Activated naive CD4-positive, alpha-beta T cell treated with anti-CD3 and anti-CD28 coated beads, Interleukin-2, amount 10 ng/mL, durations not matched to agents 7 days and 5 days (primary cell): ENCODE data around the gene PDLIM4.

Source experiments
- CTCF ChIA-PET: fragments of 350-600 bp; sonication (Branson Sonifier 250); formaldehyde crosslinking; loops from one replicate; lab custom pipeline; 2021; ENCODE audit warnings: antibody characterized with exemption; lab: Charles Lee
- DNase-seq: peaks from one replicate; pipeline ENCODE4 v3.0.0-alpha.2; 2020
- H3K27ac Mint-ChIP-seq: one replicate; pipeline ENCODE4 v1.8.0; 2021; ENCODE audit warnings: mild to moderate bottlenecking, moderate library complexity, mixed read lengths
- H3K27me3 Mint-ChIP-seq: one replicate; pipeline ENCODE4 v1.8.0; 2021; ENCODE audit warnings: mild to moderate bottlenecking, mixed read lengths
- H3K36me3 Mint-ChIP-seq: one replicate; pipeline ENCODE4 v1.8.0; 2021; ENCODE audit warnings: mixed read lengths
- H3K4me1 Mint-ChIP-seq: one replicate; pipeline ENCODE4 v1.8.0; 2021; ENCODE audit warnings: mixed read lengths
- H3K4me3 Mint-ChIP-seq: one replicate; pipeline ENCODE4 v1.8.0; 2021; ENCODE audit warnings: mild to moderate bottlenecking, moderate library complexity, mixed read lengths
- H3K9me3 Mint-ChIP-seq: one replicate; pipeline ENCODE4 v1.8.0; 2021; ENCODE audit warnings: mixed read lengths

PDLIM4 gene

DNA sequence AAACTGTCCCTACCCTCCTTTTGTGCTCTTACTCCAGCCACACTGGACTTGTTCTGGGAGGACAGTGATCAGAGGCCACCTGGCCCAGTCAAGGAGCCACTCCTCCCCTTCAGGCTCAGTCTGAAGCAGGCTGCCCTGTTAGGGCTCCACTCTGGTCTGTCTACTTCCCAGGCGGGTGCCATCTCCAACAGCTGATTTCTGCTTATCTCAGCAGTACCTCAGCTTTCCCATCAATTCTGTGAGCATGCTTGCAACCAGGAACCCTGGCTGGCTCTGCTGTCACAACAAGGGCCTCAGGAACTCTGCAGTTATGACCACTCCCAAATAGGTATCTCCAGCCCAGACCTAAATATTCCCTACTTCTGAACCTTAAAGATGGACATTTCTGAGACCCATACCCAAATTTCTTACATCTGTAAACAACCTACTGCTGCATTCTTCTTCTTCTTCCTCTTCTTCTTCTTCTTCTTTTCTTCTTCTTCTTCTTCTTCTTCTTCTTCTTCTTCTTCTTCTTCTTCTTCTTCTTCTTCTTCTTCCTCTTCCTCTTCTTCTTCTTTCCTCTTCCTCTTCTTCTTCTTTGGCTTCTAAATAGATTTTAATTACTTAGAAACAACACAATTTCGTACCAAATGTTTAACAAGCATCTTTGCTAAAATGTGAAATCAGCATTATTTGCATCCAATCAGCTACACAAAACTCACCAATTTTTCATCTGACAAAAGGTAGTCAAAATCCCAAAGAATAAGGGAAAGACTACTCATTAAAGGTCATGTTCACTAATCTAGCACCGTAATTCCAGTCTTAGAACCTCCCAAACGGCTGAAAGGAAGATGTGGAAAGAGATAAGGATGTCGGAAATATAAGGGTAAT lies 23.1 kb downstream of the PDLIM4 start:
- peaks cover 24% of the 10 kb centered on the region for H3K27me3 Mint-ChIP-seq
- H3K4me3 Mint-ChIP-seq, result no peak overlapping the region
- peak; percentile 11 for DNase-seq
- H3K9me3 Mint-ChIP-seq, result no peaks in the 10 kb centered on the region
- CTCF ChIA-PET, result interaction anchor here (0.8 to 2.9 kb wide), 2 partner anchors 8 to 528 kb away, joined by 3 to 18 read pairs; no protein-coding TSS in a partner anchor
- H3K4me1 Mint-ChIP-seq, result no peaks in the 10 kb centered on the region
- H3K27ac Mint-ChIP-seq, result no peak overlapping the region
- no peaks in the 10 kb centered on the region for H3K36me3 Mint-ChIP-seq

DNA sequence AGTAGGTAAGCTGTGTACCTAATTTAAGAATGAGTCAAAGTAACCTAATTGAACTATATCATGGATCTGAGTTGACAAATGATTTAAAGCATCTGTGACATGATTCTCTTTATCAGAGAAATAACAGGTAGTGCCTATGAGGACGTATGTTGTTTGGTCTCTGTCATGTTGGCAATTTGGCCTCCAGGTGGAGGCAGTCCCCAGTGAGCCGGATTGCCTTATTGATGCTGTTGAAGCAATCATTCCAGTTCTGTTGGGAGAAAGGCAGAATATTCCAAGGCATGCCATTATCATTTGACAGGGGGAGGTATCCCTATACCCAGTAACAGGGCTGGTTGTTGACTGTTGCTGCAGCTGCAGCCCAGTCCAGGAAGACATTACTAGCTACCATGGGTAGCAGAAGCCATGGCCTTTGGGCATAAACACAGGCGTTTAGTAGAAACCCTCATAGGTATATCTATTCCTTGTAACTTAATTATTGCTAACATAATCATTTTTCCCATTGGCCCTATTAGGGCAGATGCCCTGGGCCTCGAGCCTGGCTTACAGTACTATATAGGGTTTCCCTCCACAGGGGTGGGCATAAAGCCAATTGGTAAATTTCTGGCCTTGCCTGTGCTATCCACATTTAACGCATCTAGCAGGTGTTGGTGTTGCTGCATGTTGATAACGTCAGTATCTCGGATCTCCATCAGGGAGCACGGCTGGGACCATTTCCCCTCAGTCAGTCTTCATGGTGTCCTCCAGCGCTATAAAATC lies 24.5 kb downstream of the PDLIM4 start:
- no peaks in the 10 kb centered on the region for H3K9me3 Mint-ChIP-seq
- no peak for DNase-seq
- no peak overlapping the region for H3K27ac Mint-ChIP-seq
- CTCF ChIA-PET, result interaction anchor here (2.9 kb wide), 1 partner anchor 10 kb away, joined by 18 read pairs; no protein-coding TSS in a partner anchor
- peaks cover 21% of the 10 kb centered on the region for H3K27me3 Mint-ChIP-seq
- no peaks in the 10 kb centered on the region for H3K36me3 Mint-ChIP-seq
- no peaks in the 10 kb centered on the region for H3K4me1 Mint-ChIP-seq
- no peak overlapping the region for H3K4me3 Mint-ChIP-seq

DNA sequence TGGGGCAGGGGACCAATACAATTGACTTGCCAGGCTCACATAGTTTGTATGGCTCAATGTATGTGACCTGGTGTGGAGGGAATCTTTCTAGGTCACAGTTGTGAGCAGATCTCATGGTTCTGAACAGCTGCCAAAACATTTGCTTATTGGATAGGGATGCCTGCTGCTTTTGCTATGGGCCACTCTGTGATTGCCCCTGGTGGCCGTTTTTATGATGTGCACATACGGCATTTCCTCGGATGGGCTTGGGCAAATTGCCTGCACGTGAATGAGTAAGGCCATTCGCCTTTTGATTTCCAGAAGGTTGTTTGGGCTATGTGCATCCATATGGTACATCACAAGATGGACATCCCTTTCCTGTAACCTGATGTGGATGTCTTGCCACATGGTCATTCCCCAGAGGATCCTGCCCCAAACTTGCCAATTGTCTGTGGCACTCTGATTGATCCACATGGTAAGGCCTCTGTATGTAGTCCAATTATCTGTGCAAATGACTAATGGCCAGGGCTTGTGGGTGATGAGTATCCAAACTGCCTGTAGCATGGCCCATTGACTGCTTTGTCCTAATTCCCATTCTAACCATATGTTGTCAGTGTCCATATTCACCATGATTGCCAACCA lies 26.0 kb downstream of the PDLIM4 start:
- no peak for DNase-seq
- H3K36me3 Mint-ChIP-seq, result no peaks in the 10 kb centered on the region
- no peak overlapping the region for H3K27ac Mint-ChIP-seq
- CTCF ChIA-PET, result interaction anchor here (1.0 kb wide), 1 partner anchor 13 kb away, joined by 3 read pairs; no protein-coding TSS in a partner anchor
- H3K4me1 Mint-ChIP-seq, result no peaks in the 10 kb centered on the region
- H3K4me3 Mint-ChIP-seq, result no peak overlapping the region
- peaks cover 32% of the 10 kb centered on the region for H3K27me3 Mint-ChIP-seq
- H3K9me3 Mint-ChIP-seq, result no peaks in the 10 kb centered on the region

DNA sequence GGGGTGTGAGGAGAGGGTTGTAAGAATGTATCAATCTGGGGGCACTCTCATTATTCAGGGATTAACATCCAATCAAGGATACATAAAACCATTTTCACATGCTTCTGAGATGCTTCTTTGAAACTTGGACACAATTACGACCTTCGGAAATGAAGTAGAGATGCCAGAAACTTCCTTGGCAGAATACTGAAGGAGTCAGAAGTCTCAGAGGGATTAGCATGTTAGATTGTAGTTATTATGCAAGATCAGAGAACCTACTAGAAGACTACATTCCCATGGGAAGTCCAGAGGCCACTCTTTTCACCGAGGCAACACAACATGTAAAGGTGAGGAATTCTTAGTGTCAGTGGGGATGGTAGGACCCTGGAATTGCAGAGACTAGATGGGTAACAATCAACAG lies 31.6 kb downstream of the PDLIM4 start:
- Mint-ChIP-seq H3K9me3 (no peaks in the 10 kb centered on the region), H3K4me3 (no peak overlapping the region), H3K27ac (no peak overlapping the region), H3K4me1 (no peaks in the 10 kb centered on the region), H3K27me3 (peaks cover 50% of the 10 kb centered on the region), H3K36me3 (no peaks in the 10 kb centered on the region)
- CTCF ChIA-PET, result no interaction called here
- no peak for DNase-seq

DNA sequence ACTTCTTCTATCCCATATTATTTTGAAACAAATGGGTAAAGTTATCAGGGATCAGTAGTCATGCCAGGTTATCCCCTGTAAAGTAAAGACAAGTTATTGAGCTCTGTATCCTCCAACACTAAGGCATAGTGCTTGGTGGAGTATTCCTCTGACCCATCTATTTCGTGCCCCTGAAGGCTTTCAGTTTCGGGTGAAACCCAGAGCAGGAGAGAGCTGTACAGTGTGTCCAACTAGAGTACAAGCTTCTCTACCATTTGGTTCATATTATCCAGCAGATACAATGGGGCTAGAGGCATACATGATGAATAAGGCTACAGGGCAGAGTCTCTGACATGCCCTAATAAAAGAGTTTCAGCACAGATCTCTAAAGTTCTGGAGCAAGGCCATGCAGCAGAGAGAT lies 33.5 kb downstream of the PDLIM4 start:
- H3K4me1 Mint-ChIP-seq, result peaks cover 16% of the 10 kb centered on the region
- H3K27me3 Mint-ChIP-seq, result peaks cover 62% of the 10 kb centered on the region
- H3K36me3 Mint-ChIP-seq, result no peaks in the 10 kb centered on the region
- CTCF ChIA-PET, result interaction anchor here (1.5 to 2.6 kb wide), 2 partner anchors 18 to 79 kb away, joined by 3 to 12 read pairs; partner anchors contain the start of gene SLC22A5
- no peak overlapping the region for H3K27ac Mint-ChIP-seq
- H3K4me3 Mint-ChIP-seq, result no peak overlapping the region
- DNase-seq, result no peak
- no peaks in the 10 kb centered on the region for H3K9me3 Mint-ChIP-seq

DNA sequence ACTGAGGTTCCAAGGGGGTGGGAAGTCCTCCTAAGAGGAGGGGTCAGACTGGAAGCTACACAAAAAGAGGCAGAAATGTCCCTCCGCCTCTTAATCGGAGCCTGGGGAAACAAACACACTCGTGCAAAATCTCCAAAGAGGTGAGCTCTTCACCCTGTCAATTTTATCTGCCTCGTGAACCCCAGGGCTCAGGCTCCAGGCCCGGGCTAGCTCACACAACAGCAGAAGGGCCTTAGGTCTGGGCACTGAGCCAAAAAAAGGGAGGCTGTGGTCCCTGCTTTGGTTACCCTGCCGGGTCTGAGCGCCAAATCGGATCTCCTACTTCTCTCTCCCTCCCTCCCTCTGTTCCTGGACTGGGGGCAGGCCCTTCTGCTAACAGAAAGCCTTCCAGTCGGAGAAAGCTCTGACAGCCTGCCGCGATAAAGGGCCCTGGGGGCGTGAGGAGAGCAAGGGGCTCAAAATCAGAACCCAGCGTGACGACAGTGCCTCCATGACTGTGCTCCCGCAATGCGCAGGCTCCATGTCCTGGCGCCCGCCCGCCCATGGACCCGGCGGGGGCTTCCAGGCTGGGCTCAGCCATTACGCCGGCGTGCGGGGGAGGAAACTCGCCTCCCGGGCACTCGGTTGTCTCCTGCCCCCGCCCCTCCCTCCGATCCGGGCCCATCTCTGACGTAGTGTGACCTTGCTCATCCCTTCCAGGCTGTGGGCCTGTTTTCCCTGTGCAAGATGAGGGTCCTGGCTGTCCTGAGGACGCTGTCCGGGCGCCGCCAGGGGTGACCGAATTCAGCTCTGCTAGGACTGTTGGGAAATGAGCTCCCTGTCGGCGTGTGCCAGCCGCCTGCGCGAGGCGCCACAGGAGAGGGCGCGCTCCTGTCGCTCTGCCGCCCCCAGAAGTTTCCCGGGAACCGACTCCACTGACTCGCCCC lies 35.8 kb downstream of the PDLIM4 start:
- H3K4me1 Mint-ChIP-seq, result peaks cover 17% of the 10 kb centered on the region
- DNase-seq, result peak; percentile 67
- H3K4me3 Mint-ChIP-seq, result peak overlapping the region; percentile 83
- CTCF ChIA-PET, result interaction anchor here (0.9 to 2.6 kb wide), 5 partner anchors 19 to 86 kb away, joined by 3 to 12 read pairs (median 5); no protein-coding TSS in a partner anchor
- no peak overlapping the region for H3K27ac Mint-ChIP-seq
- no peaks in the 10 kb centered on the region for H3K9me3 Mint-ChIP-seq
- no peaks in the 10 kb centered on the region for H3K36me3 Mint-ChIP-seq
- H3K27me3 Mint-ChIP-seq, result peaks cover 63% of the 10 kb centered on the region

DNA sequence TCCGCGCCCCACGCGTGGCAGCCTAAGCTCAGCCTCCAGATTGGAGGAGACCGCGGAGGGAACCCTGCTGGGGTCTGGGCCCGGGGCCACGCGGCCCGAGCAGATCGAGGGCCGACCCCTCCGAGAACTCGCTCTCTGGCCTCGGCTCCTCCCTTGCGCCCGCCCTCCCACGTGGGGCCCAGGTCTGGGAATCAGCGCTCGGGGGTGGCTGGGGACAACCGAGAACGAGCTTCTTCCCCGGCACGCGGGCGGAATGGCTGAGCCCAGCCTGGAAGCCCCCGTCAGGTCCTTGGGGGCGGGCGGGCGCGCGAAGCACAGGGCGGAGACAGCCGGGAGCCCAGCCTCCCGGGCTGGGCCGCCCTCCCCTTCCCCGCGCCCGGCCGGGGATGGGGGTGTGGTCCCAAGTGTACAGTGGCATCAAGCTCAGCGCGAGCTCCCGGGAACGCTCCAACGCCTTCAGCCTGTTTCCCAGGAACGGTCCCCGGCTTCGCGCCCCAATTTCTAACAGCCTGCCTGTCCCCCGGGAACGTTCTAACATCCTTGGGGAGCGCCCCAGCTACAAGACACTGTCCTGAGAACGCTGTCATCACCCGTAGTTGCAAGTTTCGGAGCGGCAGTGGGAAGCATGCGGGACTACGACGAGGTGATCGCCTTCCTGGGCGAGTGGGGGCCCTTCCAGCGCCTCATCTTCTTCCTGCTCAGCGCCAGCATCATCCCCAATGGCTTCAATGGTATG lies 36.7 kb downstream of the PDLIM4 start, which contains the start of gene SLC22A4:
SLC22A4 (plus strand) TSS at position 403 of the 736 bp plus-strand sequence; CDS start at position 626, 223 bp downstream.
- H3K27me3 Mint-ChIP-seq, result peaks cover 63% of the 10 kb centered on the region
- H3K4me3 Mint-ChIP-seq, result peak within 1 kb of the TSS; percentile 83
- H3K9me3 Mint-ChIP-seq, result no peaks in the 10 kb centered on the region
- no peaks in the 10 kb centered on the region for H3K36me3 Mint-ChIP-seq
- CTCF ChIA-PET, result interaction anchor here (0.9 to 1.2 kb wide), 3 partner anchors 22 to 85 kb away, joined by 4 to 6 read pairs (median 5); no protein-coding TSS in a partner anchor
- peaks cover 17% of the 10 kb centered on the region for H3K4me1 Mint-ChIP-seq
- peak; percentile 71 for DNase-seq
- no peak within 1 kb of the TSS for H3K27ac Mint-ChIP-seq

DNA sequence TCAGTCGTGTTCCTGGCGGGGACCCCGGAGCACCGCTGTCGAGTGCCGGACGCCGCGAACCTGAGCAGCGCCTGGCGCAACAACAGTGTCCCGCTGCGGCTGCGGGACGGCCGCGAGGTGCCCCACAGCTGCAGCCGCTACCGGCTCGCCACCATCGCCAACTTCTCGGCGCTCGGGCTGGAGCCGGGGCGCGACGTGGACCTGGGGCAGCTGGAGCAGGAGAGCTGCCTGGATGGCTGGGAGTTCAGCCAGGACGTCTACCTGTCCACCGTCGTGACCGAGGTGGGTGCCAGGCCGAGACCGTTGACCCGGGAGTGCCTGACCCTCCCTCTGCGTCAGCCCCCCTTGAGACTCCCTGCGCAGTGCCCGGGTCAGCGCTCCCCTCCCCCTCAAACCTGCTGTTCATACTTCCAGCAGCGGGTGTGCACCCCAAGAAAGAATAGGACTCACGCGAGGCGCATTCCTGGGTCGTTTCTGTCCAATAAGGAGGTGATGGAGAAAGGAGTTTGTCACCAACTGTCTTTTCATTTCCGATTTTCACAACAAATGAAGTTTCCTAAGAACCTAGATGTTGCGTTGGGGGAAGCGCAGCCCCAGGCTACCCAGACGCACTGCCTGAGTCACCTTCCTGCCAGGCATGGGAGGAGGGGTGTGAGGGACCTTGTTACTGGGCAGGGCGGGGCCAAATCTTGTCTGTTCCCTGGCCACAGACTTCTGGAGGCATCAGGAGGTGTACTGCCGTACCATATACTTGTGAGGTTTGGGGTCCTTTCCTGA lies 37.4 kb downstream of the PDLIM4 start:
- Mint-ChIP-seq H3K27ac (no peak overlapping the region), H3K27me3 (peaks cover 63% of the 10 kb centered on the region), H3K36me3 (no peaks in the 10 kb centered on the region), H3K9me3 (no peaks in the 10 kb centered on the region), H3K4me3 (peak overlapping the region; percentile 83), H3K4me1 (peaks cover 17% of the 10 kb centered on the region)
- CTCF ChIA-PET, result interaction anchor here (1.2 kb wide), 1 partner anchor 23 kb away, joined by 6 read pairs; no protein-coding TSS in a partner anchor
- peak; percentile 71 for DNase-seq

DNA sequence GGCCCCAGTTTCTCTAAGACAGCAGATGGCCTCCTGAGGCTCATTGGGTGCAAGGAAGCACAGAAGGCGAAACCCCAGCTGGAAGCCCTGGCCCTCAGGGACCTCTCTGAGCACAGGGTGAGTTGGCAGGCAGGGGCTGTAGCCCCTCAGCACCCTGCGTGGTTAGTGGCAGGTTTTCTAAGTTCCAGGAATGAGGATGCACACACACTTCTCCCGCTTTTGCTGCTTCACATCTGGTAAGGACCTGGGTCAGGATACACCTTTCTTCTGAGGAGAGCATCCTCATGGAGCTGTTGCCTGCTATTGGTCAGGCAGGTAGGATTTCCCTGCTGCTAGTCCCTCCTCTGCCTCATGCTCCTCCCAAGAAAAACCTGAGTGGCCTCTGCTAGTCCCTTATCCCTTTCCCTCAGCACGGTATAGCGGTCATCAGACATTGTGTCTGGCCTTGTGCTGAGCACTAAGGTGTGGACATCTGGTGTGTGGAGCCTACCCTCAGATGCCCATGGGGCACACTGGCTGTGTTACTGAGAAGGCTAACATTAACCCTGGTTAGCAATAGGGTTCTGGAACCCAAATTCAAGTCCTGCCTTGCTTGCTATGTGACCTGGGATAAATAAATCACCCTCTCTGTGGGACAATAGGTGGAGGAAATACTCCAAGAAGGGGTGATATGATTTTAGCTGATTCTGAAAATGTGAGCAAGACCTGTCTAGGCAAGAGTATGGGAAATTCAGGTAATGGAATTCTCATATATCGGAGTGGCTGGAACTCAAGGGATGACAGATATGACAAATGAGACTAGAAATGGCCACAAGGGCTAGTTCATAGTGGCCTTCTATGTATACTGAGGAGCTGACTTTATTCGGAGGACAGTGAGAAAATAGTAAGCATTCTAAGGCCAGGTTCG lies 38.3 kb downstream of the PDLIM4 start:
- H3K36me3 Mint-ChIP-seq, result no peaks in the 10 kb centered on the region
- peaks cover 64% of the 10 kb centered on the region for H3K27me3 Mint-ChIP-seq
- CTCF ChIA-PET, result interaction anchor here (1.1 to 1.5 kb wide), 2 partner anchors 12 to 24 kb away, joined by 3 to 5 read pairs; no protein-coding TSS in a partner anchor
- H3K4me1 Mint-ChIP-seq, result peaks cover 17% of the 10 kb centered on the region
- peak overlapping the region; percentile 83 for H3K4me3 Mint-ChIP-seq
- no peaks in the 10 kb centered on the region for H3K9me3 Mint-ChIP-seq
- H3K27ac Mint-ChIP-seq, result no peak overlapping the region
- DNase-seq, result no peak

DNA sequence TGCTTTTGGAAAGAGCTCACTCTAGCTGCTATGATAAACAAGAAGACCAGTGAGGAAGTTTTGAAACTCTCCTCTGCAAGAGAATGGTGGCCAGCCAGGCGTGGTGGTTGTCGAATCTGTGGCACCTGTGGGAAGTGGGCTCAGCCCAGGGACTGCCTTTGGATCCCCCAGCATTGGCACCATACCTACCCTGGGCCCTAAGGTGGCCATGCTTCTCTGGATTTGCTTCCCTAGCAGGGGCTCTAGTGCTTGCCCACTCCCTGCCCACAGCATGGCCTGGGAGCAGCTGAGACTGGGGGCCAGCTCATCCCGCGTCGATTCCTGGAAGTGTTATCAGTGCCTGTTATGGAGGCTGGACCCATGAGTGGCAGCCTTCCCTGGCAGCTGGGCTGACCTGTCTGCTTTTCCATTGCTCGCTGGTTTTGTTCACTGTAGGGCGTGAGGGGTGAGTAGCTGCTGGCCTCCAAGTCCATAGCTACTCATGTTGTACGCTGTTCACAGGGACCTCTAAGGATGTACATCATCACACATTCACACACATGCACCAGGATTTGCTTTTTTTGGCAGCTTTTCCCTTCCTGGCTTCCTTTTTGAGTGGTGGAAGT lies 39.0 kb downstream of the PDLIM4 start:
- Mint-ChIP-seq H3K27me3 (peaks cover 64% of the 10 kb centered on the region), H3K36me3 (no peaks in the 10 kb centered on the region), H3K9me3 (no peaks in the 10 kb centered on the region), H3K27ac (no peak overlapping the region), H3K4me3 (no peak overlapping the region), H3K4me1 (peaks cover 17% of the 10 kb centered on the region)
- CTCF ChIA-PET, result interaction anchor here (1.1 to 1.5 kb wide), 2 partner anchors 13 to 24 kb away, joined by 3 to 5 read pairs; no protein-coding TSS in a partner anchor
- no peak for DNase-seq
